SK-N-SH (cell line): ENCODE measurements around the gene MTCL1. TPM values are rescaled to one million over a fixed set of nuclear protein-coding genes. Genes with fewer than 3 reads are reported as not detected.

ENCODE experiments used
- CTCF ChIA-PET: fragments of 300-600, 350-600 bp; formaldehyde crosslinking; extraction: SDS; loops from one replicate; lab custom pipeline; 2021; lab: Yijun Ruan, JAX
- POLR2A ChIA-PET: fragments of 350-600 bp; sonication (Branson Sonifier 250); formaldehyde crosslinking; extraction: SDS; loops from one replicate; lab custom pipeline; 2020; ENCODE audit warnings: antibody characterized with exemption, inconsistent platforms; lab: Yijun Ruan, JAX
- DNase-seq: peaks from one replicate; pipeline ENCODE4 v3.0.0; 2012
- H2AFZ ChIP-seq: fragments of 200-600 bp; sonication (generic); 2 replicates; pipeline ENCODE4 v1.8.1; 2016; ENCODE audit warnings: antibody characterized with exemption, mild to moderate bottlenecking, low read depth
- H3F3A ChIP-seq: fragments of 200-600 bp; sonication (generic); replicated peaks from 2 replicates; pipeline ENCODE3; 2016; ENCODE audit warnings: antibody characterized with exemption, mild to moderate bottlenecking; ENCODE audit not compliant: insufficient read depth
- H3K27ac ChIP-seq, 2 experiments: fragments of 200-500 bp in 1 of 2; fragments of 200-600 bp in 1 of 2; sonication (Bioruptor generic) in 1 of 2; sonication (generic), shearing (Covaris generic) in 1 of 2; 2 replicates each; pipeline versions ENCODE4 v1.5.1 to v1.6.1; 2014 to 2016; ENCODE audit warnings: low read depth in 2 of 2, inconsistent platforms in 1 of 2, low read length in 1 of 2, mild to moderate bottlenecking in 1 of 2, mixed read lengths in 1 of 2
- H3K27me3 ChIP-seq: fragments of 200-600 bp; sonication (generic), shearing (Covaris generic); 2 replicates; pipeline ENCODE4 v1.6.1; 2016; ENCODE audit warnings: mixed run types; ENCODE audit not compliant: insufficient read depth
- H3K36me3 ChIP-seq, 2 experiments: fragments of 200-500 bp in 1 of 2; fragments of 200-600 bp in 1 of 2; sonication (Bioruptor generic) in 1 of 2; sonication (generic) in 1 of 2; replicated peaks in 1 of 2; 2 replicates each; pipeline versions ENCODE3 to v1.5.1; 2014 to 2016; ENCODE audit warnings: low read length in 1 of 2, mild to moderate bottlenecking in 1 of 2; ENCODE audit not compliant: insufficient read depth in 2 of 2, control insufficient read depth in 1 of 2
- H3K4me1 ChIP-seq, 2 experiments: fragments of 200-500 bp in 1 of 2; fragments of 200-600 bp in 1 of 2; sonication (Bioruptor generic) in 1 of 2; sonication (generic), shearing (Covaris generic) in 1 of 2; 2 replicates each; pipeline versions ENCODE4 v1.5.1 to v1.6.1; 2014 to 2016; ENCODE audit warnings: low read depth in 1 of 2, low read length in 1 of 2, mixed run types in 1 of 2; ENCODE audit not compliant: insufficient read depth in 2 of 2, control insufficient read depth in 1 of 2
- H3K4me2 ChIP-seq: fragments of 200-600 bp; sonication (generic), shearing (Covaris generic); 2 replicates; pipeline ENCODE4 v1.6.1; 2017; ENCODE audit warnings: mixed run types
- H3K4me3 ChIP-seq, 2 experiments: fragments of 200-500 bp in 1 of 2; fragments of 200-600 bp in 1 of 2; sonication (Bioruptor generic) in 1 of 2; sonication (generic), shearing (Covaris generic) in 1 of 2; 2 replicates each; pipeline versions ENCODE4 v1.5.1 to v1.8.1; 2014 to 2016; ENCODE audit warnings: low read depth in 2 of 2, inconsistent platforms in 1 of 2, low read length in 1 of 2, mild to moderate bottlenecking in 1 of 2, mixed read lengths in 1 of 2, moderate library complexity in 1 of 2
- H3K79me2 ChIP-seq: fragments of 200-600 bp; sonication (generic); 2 replicates; pipeline ENCODE4 v1.8.1; 2017; ENCODE audit warnings: mild to moderate bottlenecking; ENCODE audit not compliant: insufficient read depth
- H3K9ac ChIP-seq: fragments of 200-600 bp; sonication (generic); 2 replicates; pipeline ENCODE4 v1.6.1; 2017; ENCODE audit warnings: mixed run types
- H3K9me2 ChIP-seq: fragments of 200-600 bp; sonication (generic); 2 replicates; pipeline ENCODE4 v1.6.1; 2017; ENCODE audit warnings: mixed run types
- H3K9me3 ChIP-seq: fragments of 200-600 bp; sonication (generic); 2 replicates; pipeline ENCODE4 v1.6.1; 2017; ENCODE audit warnings: mixed run types, mild to moderate bottlenecking, moderate library complexity
- H4K20me1 ChIP-seq: fragments of 200-600 bp; sonication (generic); 2 replicates; pipeline ENCODE4 v1.6.1; 2017; ENCODE audit warnings: mild to moderate bottlenecking, mixed run types; ENCODE audit not compliant: insufficient read depth
- ELF1 ChIP-seq: IDR thresholded peaks from 2 replicates; pipeline ENCODE4 v1.4.0; 2012
- EZH2phosphoT487 ChIP-seq: fragments of 200-600 bp; sonication (generic); IDR thresholded peaks from 2 replicates; pipeline ENCODE4 v1.6.1; 2017; ENCODE audit warnings: low read depth, mixed run types, mild to moderate bottlenecking, antibody characterized with exemption, moderate library complexity, borderline replicate concordance
- FOXM1 ChIP-seq: IDR thresholded peaks from 2 replicates; pipeline ENCODE4 v1.4.0; 2012; ENCODE audit warnings: low read depth, mild to moderate bottlenecking
- GATA2 ChIP-seq: sonication (generic); formaldehyde crosslinking; IDR thresholded peaks from 2 replicates; pipeline ENCODE4 v1.5.0; 2020; ENCODE audit warnings: mild to moderate bottlenecking, missing genetic modification reagents
- IRF3 ChIP-seq: fragments of 150-350 bp; IDR thresholded peaks from 2 replicates; pipeline ENCODE4 v1.6.1; 2016; ENCODE audit warnings: mild to moderate bottlenecking, low read depth, low read length
- JUND ChIP-seq: IDR thresholded peaks from 2 replicates; pipeline ENCODE4 v1.4.0; 2012
- NRF1 ChIP-seq: IDR thresholded peaks from 2 replicates; pipeline ENCODE4 v1.6.1; 2012; ENCODE audit warnings: low read depth, mild to moderate bottlenecking, low read length
- PBX3 ChIP-seq: IDR thresholded peaks from 2 replicates; pipeline ENCODE4; 2012
- POLR2AphosphoS5 ChIP-seq: IDR thresholded peaks from 2 replicates; pipeline ENCODE4 v1.6.1; 2012; ENCODE audit warnings: low read depth, low read length
- RFX5 ChIP-seq: IDR thresholded peaks from 2 replicates; pipeline ENCODE4 v1.6.1; 2012; ENCODE audit warnings: mild to moderate bottlenecking, improper control_type of control experiment, low read length
- RXRA ChIP-seq: IDR thresholded peaks from 2 replicates; pipeline ENCODE4 v1.4.0; 2012; ENCODE audit warnings: low read depth, mild to moderate bottlenecking, borderline replicate concordance
- SIN3A ChIP-seq: IDR thresholded peaks from 2 replicates; pipeline ENCODE4 v1.6.1; 2012; ENCODE audit warnings: low read depth, mild to moderate bottlenecking, low read length, moderate library complexity, borderline replicate concordance
- TAF1 ChIP-seq: IDR thresholded peaks from 2 replicates; pipeline ENCODE4 v1.6.1; 2012; ENCODE audit warnings: low read depth, mild to moderate bottlenecking, low read length, moderate library complexity, borderline replicate concordance
- TCF12 ChIP-seq: IDR thresholded peaks from 2 replicates; pipeline ENCODE4 v1.4.0; 2012
- ZBTB33 ChIP-seq: IDR thresholded peaks from 2 replicates; pipeline ENCODE4 v1.4.0; 2012; ENCODE audit warnings: low read depth, borderline replicate concordance
- WGBS: methylation state at CpG from one replicate; pipeline ENCODE4 v1.1.6; 2017; ENCODE audit warnings: low lambda C conversion rate; 5-methylcytosine and 5-hydroxymethylcytosine counted together
- polyA plus RNA-seq, 3 experiments: library from polyadenylated mRNA; depleted of rRNA; stranded (reverse); fragments of >200 nt; gene quantifications; 2 replicates each; pipeline ENCODE4 v1.2.3, GENCODE V29; 2012

Gene MTCL1
- polyA plus RNA-seq, 1 of the 3 experiments (the other 2 are of a cell fraction): 33.5 TPM

GRCh38 chr18:8673256-8674209, 31.8 kb upstream of the MTCL1 start (continued):
- no peak for TF ChIP-seq TAF1
- no peak for TF ChIP-seq POLR2AphosphoS5
- TF ChIP-seq FOXM1: no peak

- Histone ChIP-seq H3K36me3 (no peaks in the 10 kb centered on the region), H3K4me3 (no peak overlapping the region), H3K4me1 (no peaks in the 10 kb centered on the region), H3K9ac (no peak overlapping the region), H3K4me2 (no peak overlapping the region), H3K79me2 (no peaks in the 10 kb centered on the region), H3K9me3 (no peaks in the 10 kb centered on the region), H3K27ac (no peak overlapping the region), H3K27me3 (no peaks in the 10 kb centered on the region), H2AFZ (no peak overlapping the region), H4K20me1 (no peaks in the 10 kb centered on the region), H3K9me2 (no peaks in the 10 kb centered on the region), H3F3A (no peaks in the 10 kb centered on the region)
- CTCF ChIA-PET: interaction anchor here (1.3 kb wide), 1 partner anchor 10 kb away, joined by 4 read pairs; no protein-coding TSS in a partner anchor
- no peak for TF ChIP-seq JUND
- TF ChIP-seq ELF1: no peak
- no peak for TF ChIP-seq POLR2AphosphoS5
- TF ChIP-seq TAF1: no peak
- TF ChIP-seq TCF12: no peak
- TF ChIP-seq IRF3: no peak
- TF ChIP-seq GATA2: no peak
- TF ChIP-seq SIN3A: no peak
- TF ChIP-seq FOXM1: no peak
- TF ChIP-seq PBX3: no peak
- TF ChIP-seq NRF1: no peak
- TF ChIP-seq EZH2phosphoT487: no peak
- TF ChIP-seq RXRA: no peak
- TF ChIP-seq ZBTB33: no peak
- TF ChIP-seq RFX5: no peak
- WGBS: 89% methylated on average over 4 of the region's 4 CpGs
- POLR2A ChIA-PET: no interaction called here
- no peak for DNase-seq
Observed at GRCh38 chr18:8675057-8675456, 30.3 kb upstream of the MTCL1 start.
